WI38 (cell line): ENCODE results near the gene KCNC1.

Experiments used
- H3K4me3 ChIP-seq: 2 replicates; pipeline ENCODE4 v1.5.1; 2011; ENCODE audit warnings: low read depth, mild to moderate bottlenecking, control low read depth, low read length
- CTCF ChIP-seq: IDR thresholded peaks from 2 replicates; pipeline ENCODE4 v1.5.1; 2012; ENCODE audit warnings: low read depth, mild to moderate bottlenecking, control low read depth, low read length

KCNC1 gene

GRCh38 chr11:17767301-17767885 is 32.8 kb downstream of the KCNC1 start:
- TF ChIP-seq CTCF: no peak
- H3K4me3 ChIP-seq: no peak overlapping the region

- no peak overlapping the region for H3K4me3 ChIP-seq
- TF ChIP-seq CTCF: no peak
Observed at GRCh38 chr11:17767914-17768313, 33.3 kb downstream of the KCNC1 start.

- no peak for TF ChIP-seq CTCF
- no peak overlapping the region for H3K4me3 ChIP-seq
Observed at GRCh38 chr11:17768547-17768946, 34.0 kb downstream of the KCNC1 start.

- no peak overlapping the region for H3K4me3 ChIP-seq
- TF ChIP-seq CTCF: no peak
Observed at GRCh38 chr11:17769218-17769617, 34.6 kb downstream of the KCNC1 start.

GRCh38 chr11:17770048-17770652 is 35.6 kb downstream of the KCNC1 start:
- no peak overlapping the region for H3K4me3 ChIP-seq
- TF ChIP-seq CTCF: no peak

GRCh38 chr11:17770917-17771316 is 36.3 kb downstream of the KCNC1 start:
- 0 out of 2 replicates have a peak, but pooled peaks have one; percentile 15 for TF ChIP-seq CTCF
- H3K4me3 ChIP-seq: no peak overlapping the region

- no peak overlapping the region for H3K4me3 ChIP-seq
- TF ChIP-seq CTCF: no peak
Observed at GRCh38 chr11:17771415-17771814, 36.8 kb downstream of the KCNC1 start.
